Hepatocyte (in vitro differentiated cells): ENCODE measurements around the gene LSS. TPM values are rescaled to one million over a fixed set of nuclear protein-coding genes. Genes with fewer than 3 reads are reported as not detected.

Experiments
- DNase-seq: peaks from one replicate; pipeline ENCODE4 v3.0.0-alpha.2; 2016; ENCODE audit warnings: low spot score
- H2AFZ ChIP-seq: fragments of 200-600 bp; sonication (generic); 2 replicates; pipeline ENCODE4 v1.6.0; 2016; ENCODE audit warnings: antibody characterized with exemption, mild to moderate bottlenecking
- H3K27ac ChIP-seq: fragments of 200-600 bp; sonication (generic); 2 replicates; pipeline ENCODE4 v1.5.1; 2016; ENCODE audit warnings: mild to moderate bottlenecking
- H3K27me3 ChIP-seq: fragments of 200-600 bp; sonication (generic); 2 replicates; pipeline ENCODE4 v1.6.1; 2016
- H3K36me3 ChIP-seq: fragments of 200-600 bp; sonication (generic); replicated peaks from 2 replicates; pipeline ENCODE4 v1.5.1; 2016; ENCODE audit warnings: low read depth; ENCODE audit not compliant: insufficient read depth
- H3K4me1 ChIP-seq: fragments of 200-600 bp; sonication (generic); 2 replicates; pipeline ENCODE4 v1.5.1; 2016; ENCODE audit warnings: mild to moderate bottlenecking, moderate library complexity; ENCODE audit not compliant: insufficient read depth
- H3K4me2 ChIP-seq: fragments of 200-600 bp; sonication (generic); 2 replicates; pipeline ENCODE4 v1.6.0; 2016
- H3K4me3 ChIP-seq: fragments of 200-600 bp; sonication (generic); 2 replicates; pipeline ENCODE4 v1.5.1; 2016; ENCODE audit warnings: mild to moderate bottlenecking
- H3K79me2 ChIP-seq: fragments of 200-600 bp; sonication (generic); 2 replicates; pipeline ENCODE4 v1.6.0; 2017; ENCODE audit warnings: mild to moderate bottlenecking
- H3K9me2 ChIP-seq: fragments of 200-600 bp; sonication (generic); replicated peaks from 2 replicates; pipeline ENCODE4 v1.6.0; 2017; ENCODE audit warnings: mild to moderate bottlenecking; ENCODE audit not compliant: insufficient read depth
- H3K9me3 ChIP-seq: fragments of 200-600 bp; sonication (generic); 2 replicates; pipeline ENCODE4 v1.5.1; 2016; ENCODE audit warnings: low read depth, mild to moderate bottlenecking
- H4K20me1 ChIP-seq: fragments of 200-600 bp; sonication (generic); 2 replicates; pipeline ENCODE4 v1.6.0; 2016; ENCODE audit warnings: mild to moderate bottlenecking; ENCODE audit not compliant: insufficient read depth, poor library complexity, severe bottlenecking
- CTCF ChIP-seq: fragments of 200-600 bp; sonication (generic); IDR thresholded peaks from 2 replicates; pipeline ENCODE4 v1.5.1; 2016; ENCODE audit warnings: antibody characterized with exemption, mild to moderate bottlenecking; ENCODE audit not compliant: poor library complexity
- EZH2 ChIP-seq: fragments of 200-600 bp; sonication (generic); IDR thresholded peaks from 2 replicates; pipeline ENCODE4 v1.6.1; 2016; ENCODE audit warnings: antibody characterized with exemption, mild to moderate bottlenecking, borderline replicate concordance
- EZH2phosphoT487 ChIP-seq: fragments of 200-600 bp; sonication (generic); IDR thresholded peaks from one replicate; pipeline ENCODE4 v1.6.1; 2018; ENCODE audit warnings: antibody characterized with exemption, mild to moderate bottlenecking, low read depth, moderate library complexity; ENCODE audit not compliant: unreplicated experiment, severe bottlenecking
- WGBS: methylation state at CpG from one replicate; pipeline ENCODE4 v1.1.6; 2016; ENCODE audit warnings: low lambda C conversion rate; ENCODE audit errors: missing lambda C conversion rate; 5-methylcytosine and 5-hydroxymethylcytosine counted together
- polyA plus RNA-seq: library from polyadenylated mRNA; unstranded; fragments of >200 nt; fragmentation: Nextera tagmentation; extraction: Ambion mirVana; gene quantifications from 2 replicates; pipeline ENCODE4 v1.2.1, GENCODE V29; 2016
- total RNA-seq: library from RNA; depleted of rRNA; stranded (reverse); fragments of >200 nt; gene quantifications from 2 replicates; pipeline ENCODE4 v1.2.3, GENCODE V29; 2014

The LSS gene
- total RNA-seq (122 and 146 TPM in 2 replicates), polyA plus RNA-seq (131 TPM in 2 replicates)

GRCh38 chr21:46228345-46229051, at the start of gene LSS:
Gene LSS, minus strand, starts transcription at chr21:46228774. Its CDS starts 29 bp downstream, at chr21:46228745.
- H2AFZ ChIP-seq, result peak within 1 kb of the TSS; percentile 86
- peaks cover 13% of the 10 kb centered on the region for H3K4me1 ChIP-seq
- TF ChIP-seq EZH2, result no peak
- TF ChIP-seq CTCF, result no peak
- TF ChIP-seq EZH2phosphoT487, result no peak
- H3K79me2 ChIP-seq, result peaks cover 64% of the 10 kb centered on the region
- peak within 1 kb of the TSS; percentile 84 for H3K4me3 ChIP-seq
- peaks cover 40% of the 10 kb centered on the region for H4K20me1 ChIP-seq
- no peaks in the 10 kb centered on the region for H3K9me2 ChIP-seq
- H3K4me2 ChIP-seq, result peak within 1 kb of the TSS; percentile 94
- H3K9me3 ChIP-seq, result no peaks in the 10 kb centered on the region
- 0% methylated on average over 21 of the region's 77 CpGs for WGBS
- DNase-seq, result peak; percentile 100
- peak within 1 kb of the TSS; percentile 91 for H3K27ac ChIP-seq
- H3K27me3 ChIP-seq, result no peaks in the 10 kb centered on the region
- H3K36me3 ChIP-seq, result no peaks in the 10 kb centered on the region

- no peak overlapping the region for H2AFZ ChIP-seq
- no peak overlapping the region for H3K4me3 ChIP-seq
- TF ChIP-seq CTCF, result no peak
- no peak for TF ChIP-seq EZH2phosphoT487
- no peak for TF ChIP-seq EZH2
- H3K4me1 ChIP-seq, result no peaks in the 10 kb centered on the region
- H4K20me1 ChIP-seq, result no peaks in the 10 kb centered on the region
- 97% methylated on average over 11 of the region's 11 CpGs for WGBS
- no peak overlapping the region for H3K4me2 ChIP-seq
- H3K9me2 ChIP-seq, result no peaks in the 10 kb centered on the region
- peaks cover 3% of the 10 kb centered on the region for H3K79me2 ChIP-seq
- no peaks in the 10 kb centered on the region for H3K9me3 ChIP-seq
- H3K27ac ChIP-seq, result no peak overlapping the region
- H3K27me3 ChIP-seq, result no peaks in the 10 kb centered on the region
- no peaks in the 10 kb centered on the region for H3K36me3 ChIP-seq
- DNase-seq, result no peak
Observed at GRCh38 chr21:46274797-46275390, 46.3 kb upstream of the LSS start.

- no peaks in the 10 kb centered on the region for H3K27me3 ChIP-seq
- no peak overlapping the region for H3K4me2 ChIP-seq
- H3K36me3 ChIP-seq, result no peaks in the 10 kb centered on the region
- no peak overlapping the region for H3K4me3 ChIP-seq
- no peak for DNase-seq
- TF ChIP-seq EZH2phosphoT487, result no peak
- no peak for TF ChIP-seq EZH2
- no peak for TF ChIP-seq CTCF
- peaks cover under 1% of the 10 kb centered on the region for H3K79me2 ChIP-seq
- no peak overlapping the region for H3K27ac ChIP-seq
- H3K4me1 ChIP-seq, result no peaks in the 10 kb centered on the region
- no peaks in the 10 kb centered on the region for H4K20me1 ChIP-seq
- no peaks in the 10 kb centered on the region for H3K9me3 ChIP-seq
- 97% methylated on average over 14 of the region's 14 CpGs for WGBS
- H3K9me2 ChIP-seq, result no peaks in the 10 kb centered on the region
- no peak overlapping the region for H2AFZ ChIP-seq
Observed at GRCh38 chr21:46273341-46273740, 44.8 kb upstream of the LSS start.
